ENCODE measurements around the gene TAAR1.
"Not testable (repeated sequence)": the region's sequence is repeated elsewhere in the genome, so short reads cannot be mapped to it uniquely, and the experiment has no call there.

TAAR1 gene

DNA sequence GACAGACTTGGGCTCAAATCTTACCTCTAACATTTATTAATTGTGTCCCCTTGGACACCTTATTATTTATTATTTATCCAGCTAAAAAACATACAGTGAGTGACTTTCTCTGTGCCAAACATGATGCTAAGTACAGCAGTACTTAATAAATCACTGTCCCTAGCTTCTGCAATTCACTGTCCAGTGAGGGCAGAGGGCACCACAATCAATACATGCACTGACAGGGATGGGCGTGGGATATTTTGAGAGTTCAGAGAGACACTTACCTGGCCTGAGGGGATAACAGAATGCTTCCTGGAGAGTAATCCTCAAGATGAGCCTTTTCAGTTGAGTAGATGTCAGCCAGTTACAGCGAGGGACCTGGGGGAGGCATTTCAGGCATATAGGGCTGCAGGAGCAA is 25.6 kb downstream of the TAAR1 start:
- no peak for ATAC-seq
- Mint-ChIP-seq H3K27me3 (peaks cover 71% of the 10 kb centered on the region), H3K4me1 (no peaks in the 10 kb centered on the region), H3K4me3 (no peak overlapping the region), H3K27ac (no peak overlapping the region), H3K9me3 (peaks cover 12 to 24% of the 10 kb centered on the region in 2 donors)
- DNase-seq, result no peak

DNA sequence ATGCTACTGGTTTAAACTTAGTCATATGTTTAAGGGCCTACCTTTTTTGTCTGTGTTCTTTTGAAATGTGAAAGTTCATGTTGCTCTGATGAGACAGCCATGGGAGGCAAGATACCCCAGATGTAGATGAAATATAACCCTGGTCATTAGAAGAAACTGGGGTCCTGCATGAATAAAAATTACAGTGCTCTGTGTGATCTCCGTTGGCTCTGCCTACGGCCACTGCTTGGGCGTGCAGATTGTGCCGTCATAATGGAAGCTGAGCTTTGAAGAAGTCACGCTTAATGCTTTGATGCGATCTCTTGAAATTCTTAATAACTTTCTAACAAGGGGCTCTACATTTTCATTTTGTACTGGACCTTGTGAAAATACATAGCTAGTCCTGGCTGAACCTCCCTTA is 34.8 kb downstream of the TAAR1 start, which contains the start of gene TAAR2:
Gene TAAR2, minus strand, starts transcription at position 101 of the 400 bp plus-strand sequence. Its CDS starts 0 bp downstream, at position 101.
- no peak within 1 kb of the TSS for H3K27ac Mint-ChIP-seq
- no peak for ATAC-seq
- H3K27me3 Mint-ChIP-seq, result peaks cover 53% of the 10 kb centered on the region
- H3K4me3 Mint-ChIP-seq, result no peak within 1 kb of the TSS
- H3K9me3 Mint-ChIP-seq, result peaks cover 0 to 8% of the 10 kb centered on the region in 2 donors
- DNase-seq, result no peak
- no peaks in the 10 kb centered on the region for H3K4me1 Mint-ChIP-seq

DNA sequence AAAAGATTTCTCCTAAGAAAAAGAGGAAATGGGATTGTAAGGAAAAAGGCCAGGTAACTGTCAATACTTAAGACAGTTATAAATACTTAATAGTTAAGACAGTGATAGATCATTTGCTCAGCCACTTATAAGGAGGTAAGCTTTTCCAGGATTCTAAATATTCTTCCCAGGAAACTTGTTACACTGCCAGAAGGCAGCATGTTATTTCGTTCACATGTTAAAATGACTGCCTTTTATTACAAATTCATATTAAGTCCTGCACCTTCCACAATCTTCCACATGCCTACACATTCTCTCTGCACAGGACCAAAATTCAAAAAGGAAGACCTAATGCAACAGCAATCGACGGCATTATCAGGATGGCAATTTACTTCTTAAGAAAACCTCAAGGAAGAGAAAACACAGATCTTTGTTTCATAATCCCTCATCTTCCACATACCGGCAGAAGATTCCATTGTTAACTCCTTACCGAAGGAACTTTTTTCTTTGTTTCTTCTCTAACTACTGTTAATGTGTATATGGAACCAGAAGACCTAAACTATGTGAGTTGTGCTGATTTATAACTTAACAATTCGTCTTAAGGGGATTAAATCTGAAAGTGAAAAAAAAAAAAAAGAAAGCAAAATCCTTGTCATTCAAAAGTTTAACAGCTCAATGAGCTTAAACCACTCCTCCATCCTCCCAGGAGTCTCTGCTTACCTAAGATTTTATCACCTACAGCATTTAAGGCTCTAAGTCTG is 35.7 kb downstream of the TAAR1 start:
- Mint-ChIP-seq H3K27me3 (peaks cover 44% of the 10 kb centered on the region), H3K9me3 (peaks cover 0 to 4% of the 10 kb centered on the region in 2 donors), H3K4me3 (no peak overlapping the region), H3K27ac (no peak overlapping the region), H3K4me1 (no peaks in the 10 kb centered on the region)
- no peak for ATAC-seq
- DNase-seq, result no peak

DNA sequence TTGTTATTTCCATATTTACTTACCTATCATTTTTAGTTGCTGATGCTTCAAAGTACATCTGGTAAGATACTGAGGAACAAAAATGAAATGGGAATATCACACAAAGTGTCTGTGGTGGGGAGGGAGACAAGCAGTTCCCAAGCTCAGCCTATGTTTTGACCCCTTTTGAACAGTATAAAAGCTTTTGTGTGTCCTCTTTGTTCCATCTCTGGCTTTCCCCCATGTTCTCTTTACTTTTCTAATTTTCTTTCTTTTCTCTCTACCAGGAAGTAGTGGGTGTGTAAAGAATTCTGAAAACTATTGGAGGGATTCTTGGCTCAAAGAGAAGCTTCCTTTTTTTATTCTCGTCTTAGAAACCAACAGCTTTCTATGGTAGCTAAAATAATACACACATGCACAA is 42.3 kb downstream of the TAAR1 start:
- Mint-ChIP-seq H3K27ac (no peak overlapping the region), H3K4me3 (no peak overlapping the region), H3K9me3 (no peaks in the 10 kb centered on the region), H3K27me3 (no peaks in the 10 kb centered on the region), H3K4me1 (no peaks in the 10 kb centered on the region)
- DNase-seq (no peak), ATAC-seq (no peak)

DNA sequence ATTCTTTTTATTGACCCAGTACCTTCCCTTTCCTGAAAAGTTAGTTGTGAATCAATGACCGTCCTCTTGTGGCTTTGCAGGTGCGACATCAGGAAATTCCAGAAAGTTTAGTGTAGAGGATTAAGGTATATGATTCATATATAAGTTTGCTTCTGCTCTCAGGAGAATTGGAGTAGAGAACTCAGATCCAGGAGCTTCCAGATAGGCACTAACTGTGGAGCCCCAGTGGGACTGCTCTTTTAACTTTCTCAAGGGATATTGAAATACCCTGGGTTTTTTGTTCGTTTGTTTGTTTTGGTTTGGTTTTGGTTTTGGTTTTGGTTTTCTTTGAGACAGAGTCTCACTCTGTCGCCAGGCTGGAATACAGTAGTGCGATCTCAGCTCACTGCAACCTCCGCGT is 44.4 kb downstream of the TAAR1 start:
- H3K9me3 Mint-ChIP-seq, result no peaks in the 10 kb centered on the region
- ATAC-seq, result no peak
- H3K27ac Mint-ChIP-seq, result no peak overlapping the region
- DNase-seq, result no peak
- peak overlapping the region; percentile 38 to 54 for H3K4me3 Mint-ChIP-seq
- H3K27me3 Mint-ChIP-seq, result no peaks in the 10 kb centered on the region
- H3K4me1 Mint-ChIP-seq, result no peaks in the 10 kb centered on the region

DNA sequence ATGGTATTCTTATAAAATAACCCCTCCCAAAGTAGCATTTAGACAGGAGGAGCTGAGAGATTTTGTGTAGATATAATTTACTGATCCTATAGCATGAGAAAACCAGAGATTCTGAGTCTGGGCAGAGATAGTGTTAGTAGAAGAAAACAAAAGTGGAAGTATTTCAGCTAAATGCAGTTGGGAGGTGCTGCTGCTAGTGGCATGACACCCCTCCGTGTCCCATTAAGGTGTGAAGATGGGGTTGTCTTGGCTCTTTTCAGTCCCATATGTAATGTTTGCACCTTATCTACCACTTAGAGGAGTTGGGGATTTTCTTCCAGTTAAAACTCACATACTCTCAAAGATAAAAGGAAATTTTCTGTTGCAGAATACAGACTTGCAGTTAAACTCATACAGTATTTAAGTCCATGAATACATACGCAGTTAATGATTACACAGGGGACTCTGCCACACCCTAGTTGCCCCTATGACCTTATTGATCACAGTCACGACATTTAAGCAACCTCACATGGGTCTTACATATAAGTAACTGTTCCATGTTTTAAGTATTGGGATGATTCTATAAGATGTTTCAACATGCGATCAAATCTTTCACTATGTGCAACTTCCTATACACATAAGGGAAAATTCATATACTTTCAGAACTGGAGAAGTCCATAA is 46.4 kb downstream of the TAAR1 start:
- H3K4me3 Mint-ChIP-seq, result no peak overlapping the region
- H3K9me3 Mint-ChIP-seq, result no peaks in the 10 kb centered on the region
- no peak for DNase-seq
- no peak for ATAC-seq
- no peaks in the 10 kb centered on the region for H3K27me3 Mint-ChIP-seq
- no peak overlapping the region for H3K27ac Mint-ChIP-seq
- no peaks in the 10 kb centered on the region for H3K4me1 Mint-ChIP-seq

DNA sequence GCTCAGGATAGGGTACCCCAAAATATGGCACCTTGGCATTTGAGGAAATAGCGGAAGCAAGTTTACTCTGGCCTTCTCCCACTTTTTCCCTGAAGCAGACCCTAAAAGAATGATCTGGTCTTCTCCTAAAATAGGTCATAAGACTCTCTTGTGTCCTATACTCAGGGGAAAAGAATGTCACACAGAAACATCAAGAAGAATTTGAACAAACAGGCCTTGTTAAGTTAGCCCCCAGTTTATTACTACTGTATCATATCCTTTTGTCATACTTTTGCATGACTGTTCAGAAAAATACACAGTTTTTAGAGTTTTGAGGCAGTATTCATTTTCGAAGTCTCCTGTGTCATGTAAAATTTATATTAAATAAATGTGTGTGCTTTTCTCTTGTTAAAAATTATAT is 47.4 kb downstream of the TAAR1 start:
- H3K9me3 Mint-ChIP-seq, result no peaks in the 10 kb centered on the region
- H3K4me1 Mint-ChIP-seq, result no peaks in the 10 kb centered on the region
- no peak overlapping the region for H3K4me3 Mint-ChIP-seq
- H3K27ac Mint-ChIP-seq, result no peak overlapping the region
- ATAC-seq (no peak), DNase-seq (no peak)
- peaks cover 3% of the 10 kb centered on the region for H3K27me3 Mint-ChIP-seq

DNA sequence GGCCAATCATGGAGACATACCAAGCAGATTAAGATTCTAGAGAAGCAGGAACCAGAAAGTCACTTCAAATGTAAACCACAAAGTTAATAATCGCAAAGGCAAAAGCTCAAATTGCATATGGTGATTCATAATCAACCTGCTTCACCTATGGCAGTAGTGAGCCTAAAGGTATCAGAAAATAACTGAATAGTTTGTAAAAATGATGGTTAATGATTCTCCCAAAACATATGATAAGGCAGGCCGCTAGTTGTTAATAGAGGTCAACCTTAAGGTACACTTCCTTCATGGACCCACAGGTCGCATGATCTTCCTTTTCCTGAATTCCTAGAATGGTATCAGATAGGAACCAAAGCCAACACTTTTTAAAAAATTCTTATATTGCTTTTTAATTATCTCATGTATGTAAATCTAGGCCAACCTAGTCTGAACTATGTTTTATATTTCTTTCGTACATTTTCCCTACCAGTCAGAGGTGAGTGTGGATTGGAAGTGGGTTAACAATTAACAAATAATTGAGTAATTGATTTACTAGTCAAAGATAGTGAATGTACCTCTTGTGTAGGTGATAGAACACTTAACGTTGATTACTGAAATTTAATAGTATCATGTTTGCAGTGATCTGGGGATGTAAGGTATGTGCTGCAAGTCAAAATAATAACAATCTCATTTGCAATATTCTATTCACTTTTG is 51.3 kb downstream of the TAAR1 start:
- Mint-ChIP-seq H3K27ac (no peak overlapping the region), H3K27me3 (peaks cover 15% of the 10 kb centered on the region), H3K4me3 (no peak overlapping the region), H3K4me1 (no peaks in the 10 kb centered on the region), H3K9me3 (no peaks in the 10 kb centered on the region)
- no peak for ATAC-seq
- no peak for DNase-seq

DNA sequence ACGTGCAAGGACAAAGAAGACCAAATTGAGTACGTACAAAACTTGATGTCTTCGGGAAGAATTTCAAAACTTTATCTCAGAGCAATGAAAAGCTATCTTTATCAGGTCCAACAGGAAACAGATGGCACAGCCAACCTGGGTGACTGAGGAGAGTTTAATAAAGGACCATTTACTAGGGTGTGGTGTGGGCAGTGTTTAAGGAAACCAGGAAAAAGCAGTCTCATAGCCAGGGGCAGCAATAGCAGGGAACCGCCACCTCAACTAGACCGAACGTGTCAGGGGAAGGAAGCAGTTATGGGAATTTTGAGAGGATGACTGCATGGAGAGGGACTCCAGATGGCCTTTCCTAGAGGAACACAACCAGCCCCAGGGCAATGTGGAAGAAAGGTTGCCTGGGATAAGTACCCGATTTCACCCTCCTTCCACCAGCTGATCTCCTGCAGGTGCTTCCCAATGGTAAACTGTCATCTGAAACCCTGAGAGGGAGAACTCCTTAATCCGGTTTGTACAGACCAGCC is 54.3 kb downstream of the TAAR1 start:
- H3K27me3 Mint-ChIP-seq, result peaks cover 15% of the 10 kb centered on the region
- H3K9me3 Mint-ChIP-seq, result no peaks in the 10 kb centered on the region
- no peak for DNase-seq
- H3K27ac Mint-ChIP-seq, result no peak overlapping the region
- H3K4me3 Mint-ChIP-seq, result no peak overlapping the region
- ATAC-seq, result no peak
- no peaks in the 10 kb centered on the region for H3K4me1 Mint-ChIP-seq

DNA sequence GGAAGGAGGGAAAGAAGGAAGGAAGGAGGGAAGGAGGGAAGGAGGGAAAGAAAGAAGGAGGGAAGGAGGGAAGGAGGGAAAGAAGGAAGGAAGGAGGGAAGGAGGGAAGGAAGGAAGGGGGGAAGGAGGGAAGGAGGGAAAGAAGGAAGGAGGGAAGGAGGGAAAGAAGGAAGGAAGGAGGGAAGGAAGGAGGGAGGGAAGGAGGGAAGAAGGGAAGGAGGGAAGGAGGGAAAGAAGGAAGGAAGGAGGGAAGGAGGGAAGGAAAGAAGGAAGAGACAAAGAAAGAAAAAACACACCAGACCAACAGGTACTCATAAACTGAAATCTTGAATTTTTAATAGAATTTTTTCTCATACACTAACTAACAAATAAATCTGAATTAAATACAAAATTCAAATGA is 58.1 kb downstream of the TAAR1 start:
- peaks cover 17% of the 10 kb centered on the region for H3K27me3 Mint-ChIP-seq
- not testable (repeated sequence) for DNase-seq, H3K4me1 Mint-ChIP-seq, H3K9me3 Mint-ChIP-seq, ATAC-seq, H3K4me3 Mint-ChIP-seq, H3K27ac Mint-ChIP-seq

DNA sequence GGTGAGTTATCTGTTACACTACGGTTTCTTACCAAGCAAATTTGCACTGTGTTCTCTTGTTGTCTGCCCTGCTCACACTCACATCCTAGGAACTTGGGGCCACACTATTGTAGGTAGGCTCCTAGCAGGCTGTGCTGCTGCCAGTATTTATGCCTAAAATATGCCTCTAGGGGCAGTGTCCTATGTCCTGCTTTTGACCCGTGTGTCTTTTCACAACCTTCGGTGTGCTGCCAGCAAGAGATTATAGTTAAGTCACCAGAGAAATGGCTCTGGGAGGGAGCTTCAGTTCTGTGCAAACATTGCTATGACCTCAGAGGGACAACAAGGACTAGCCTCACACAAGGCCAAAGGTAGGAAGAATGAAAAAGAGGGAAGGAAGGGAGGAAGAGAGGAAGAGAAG is 60.5 kb downstream of the TAAR1 start:
- no peak for DNase-seq
- peak; percentile 49 for ATAC-seq
- no peaks in the 10 kb centered on the region for H3K4me1 Mint-ChIP-seq
- H3K27ac Mint-ChIP-seq, result no peak overlapping the region
- peaks cover 9% of the 10 kb centered on the region for H3K27me3 Mint-ChIP-seq
- H3K4me3 Mint-ChIP-seq, result no peak overlapping the region
- H3K9me3 Mint-ChIP-seq, result no peaks in the 10 kb centered on the region

DNA sequence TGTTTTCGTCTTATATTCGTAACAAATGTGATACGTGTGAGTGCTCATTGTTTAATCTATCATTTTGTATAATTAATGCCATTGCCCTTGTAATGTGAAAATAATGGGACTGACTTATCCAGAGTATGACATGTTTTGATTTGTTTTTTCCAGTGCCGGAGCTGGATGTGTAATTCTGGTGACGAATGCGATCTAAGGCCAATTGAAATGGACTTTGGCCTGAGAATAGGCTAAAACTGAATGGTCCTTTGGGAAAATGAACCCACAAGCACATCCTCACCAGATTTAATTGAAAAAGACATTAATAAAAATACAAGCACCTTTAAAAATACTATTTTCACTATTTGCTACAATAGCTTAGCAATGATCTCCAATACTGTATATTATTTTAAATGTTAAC is 62.8 kb downstream of the TAAR1 start:
- H3K4me3 Mint-ChIP-seq, result no peak overlapping the region
- DNase-seq (no peak), ATAC-seq (no peak)
- H3K27ac Mint-ChIP-seq, result no peak overlapping the region
- H3K4me1 Mint-ChIP-seq, result no peaks in the 10 kb centered on the region
- H3K27me3 Mint-ChIP-seq, result peaks cover 27% of the 10 kb centered on the region
- no peaks in the 10 kb centered on the region for H3K9me3 Mint-ChIP-seq

Data from stimulated activated naive CD8-positive, alpha-beta T cell treated with anti-CD3 and anti-CD28 coated beads, Interleukin-15, amount 100 ng/mL, for 72 hours (primary cell).